HT-29 (cell line): Measurements from ENCODE around the gene LRRC47. TPM values are rescaled to one million over a fixed set of nuclear protein-coding genes. Genes with fewer than 3 reads are reported as not detected.
"Not testable (repeated sequence)": the region's sequence is repeated elsewhere in the genome, so short reads cannot be mapped to it uniquely, and the experiment has no call there.

Experiments
- DNase-seq: peaks from one replicate; pipeline ENCODE4 v3.0.0-alpha.2; 2015; ENCODE audit warnings: low spot score
- total RNA-seq: library from RNA; depleted of rRNA; stranded (reverse); fragments of >200 nt; shearing (Covaris generic); gene quantifications from 2 replicates; pipeline ENCODE4 v1.2.3, GENCODE V29; 2014

Gene LRRC47
- total RNA-seq, 1 experiment from 2014 or later: 41.1 TPM

DNA sequence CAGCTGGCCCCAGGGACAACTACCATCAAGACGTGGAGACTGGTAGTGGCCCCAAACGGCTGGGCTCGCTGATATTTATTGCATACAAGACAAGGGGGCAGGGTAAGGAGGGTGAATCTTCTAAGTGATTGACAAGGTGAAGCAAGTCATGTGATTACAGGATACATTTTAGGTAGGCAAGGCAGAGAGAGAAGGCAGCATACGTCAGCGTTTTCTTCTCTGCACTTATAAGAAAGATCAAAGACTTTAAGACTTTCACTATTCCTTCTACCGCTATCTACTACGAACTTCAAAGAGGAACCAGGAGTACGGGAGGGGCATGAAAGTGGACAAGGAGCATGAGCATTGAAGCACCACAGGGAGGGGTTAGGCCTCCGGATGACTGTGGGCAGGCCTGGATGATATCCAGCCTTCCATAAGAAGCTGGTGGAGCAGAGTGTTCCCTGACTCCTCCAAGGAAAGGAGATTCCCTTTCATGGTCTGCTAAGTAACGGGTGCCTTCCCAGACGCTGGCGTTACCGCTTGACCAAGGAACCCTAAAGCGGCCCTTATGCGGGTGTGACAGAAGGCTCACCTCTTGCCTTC is 47.9 kb downstream of the LRRC47 start:
- not testable (repeated sequence) for DNase-seq

DNA sequence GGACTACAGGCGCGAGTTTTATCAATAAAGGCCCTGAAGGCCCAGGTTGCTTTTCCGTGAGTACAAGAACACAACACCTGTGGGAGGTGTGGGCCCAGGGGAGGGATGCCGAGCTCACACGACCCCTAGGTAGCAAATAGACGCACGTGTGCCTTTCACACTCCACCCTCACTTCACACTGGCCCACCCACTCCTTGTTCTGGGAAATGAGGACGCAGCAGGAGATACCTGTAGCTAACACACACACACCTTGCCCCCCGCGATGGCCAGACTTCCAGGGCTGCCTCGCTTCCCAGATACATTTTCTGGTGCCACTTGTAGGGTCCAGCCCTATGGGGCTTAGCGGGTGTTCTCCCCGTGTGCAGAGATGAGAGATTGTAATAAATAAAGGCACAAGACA is 48.4 kb downstream of the LRRC47 start:
- no peak for DNase-seq

DNA sequence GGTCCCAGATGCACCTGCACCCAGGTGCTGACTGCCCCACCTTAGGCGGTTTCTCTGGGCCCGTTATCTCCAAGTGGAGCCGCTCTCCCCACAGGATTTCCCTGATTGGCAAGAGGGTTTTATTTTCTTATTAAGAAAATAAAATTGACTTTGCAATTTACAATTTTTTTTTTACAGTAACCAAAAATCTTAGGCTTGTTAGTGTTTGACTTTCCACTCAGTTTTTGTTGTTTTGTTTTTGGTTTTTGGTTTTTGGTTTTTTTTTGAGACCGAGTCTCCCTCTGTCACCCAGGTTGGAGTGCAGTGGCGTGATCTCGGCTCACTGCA is 48.8 kb downstream of the LRRC47 start:
- no peak for DNase-seq

- no peak for DNase-seq
Measured at GRCh38 chr1:3746830-3747521, 49.3 kb downstream of the LRRC47 start.

DNA sequence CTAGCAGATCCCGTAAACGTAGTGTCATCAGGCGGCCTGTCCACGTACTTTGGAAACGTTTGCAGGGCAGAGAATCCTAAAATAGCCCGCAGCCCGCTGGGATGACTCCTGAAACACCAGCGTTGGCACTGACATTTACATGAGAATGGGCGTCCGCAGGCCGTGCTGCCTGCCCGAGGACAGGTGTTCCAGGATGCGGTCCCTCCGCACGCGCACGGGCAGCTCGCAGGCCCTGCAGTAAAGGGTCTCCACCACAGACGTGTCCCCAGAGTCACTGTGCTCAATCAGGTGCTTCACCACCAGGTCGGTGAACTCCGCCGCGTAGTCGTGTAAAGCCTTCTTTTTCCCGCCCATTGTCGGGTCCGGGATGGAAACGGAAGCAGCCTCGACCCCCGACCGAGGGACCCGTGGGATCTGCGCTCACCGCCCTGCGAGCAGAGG is 49.9 kb downstream of the LRRC47 start:
- no peak for DNase-seq

- no peak for DNase-seq
Measured at GRCh38 chr1:3745590-3746381, 50.5 kb downstream of the LRRC47 start.

GRCh38 chr1:3745071-3745470 is 51.2 kb downstream of the LRRC47 start:
- no peak for DNase-seq

GRCh38 chr1:3744646-3745045 is 51.7 kb downstream of the LRRC47 start:
- no peak for DNase-seq

DNA sequence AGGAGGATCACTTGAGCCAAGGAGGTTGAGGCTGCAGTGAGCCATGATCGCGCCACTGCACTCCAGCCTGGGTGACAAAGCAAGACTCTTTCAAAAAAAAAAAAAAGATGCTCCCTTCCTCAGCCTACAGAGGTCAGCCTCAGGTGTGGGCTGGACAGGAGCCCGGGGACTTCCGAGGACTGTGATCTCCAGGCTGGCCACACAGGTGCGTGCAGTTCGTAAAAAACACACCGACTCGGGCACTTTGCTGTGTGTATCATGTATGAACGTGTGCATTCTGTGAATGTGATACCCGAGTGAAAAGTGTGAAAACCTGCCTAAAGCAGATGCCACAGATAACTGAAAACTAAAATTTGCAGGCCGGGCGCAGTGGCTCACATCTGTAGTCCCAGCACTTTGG is 52.5 kb downstream of the LRRC47 start:
- no peak for DNase-seq

DNA sequence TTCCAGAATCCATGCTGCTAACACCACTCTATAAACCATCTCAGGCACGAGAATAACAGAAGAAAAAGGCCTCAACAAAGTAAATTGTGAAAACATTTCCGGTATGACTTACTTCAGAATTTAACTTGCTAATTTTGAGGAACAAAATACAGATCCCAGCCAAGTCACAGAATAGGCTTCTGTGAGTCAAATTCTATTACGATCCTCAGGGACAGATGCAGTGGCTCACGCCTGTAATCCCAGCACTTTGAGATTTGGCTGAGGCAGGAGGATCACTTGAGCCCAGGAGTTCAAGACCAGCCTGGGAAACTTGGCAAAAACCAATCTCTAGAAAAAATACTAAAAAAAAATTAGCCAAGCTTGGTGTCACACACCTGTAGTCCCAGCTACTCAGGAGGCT is 52.9 kb downstream of the LRRC47 start:
- no peak for DNase-seq

- no peak for DNase-seq
Measured at GRCh38 chr1:3742439-3743298, 53.6 kb downstream of the LRRC47 start.

DNA sequence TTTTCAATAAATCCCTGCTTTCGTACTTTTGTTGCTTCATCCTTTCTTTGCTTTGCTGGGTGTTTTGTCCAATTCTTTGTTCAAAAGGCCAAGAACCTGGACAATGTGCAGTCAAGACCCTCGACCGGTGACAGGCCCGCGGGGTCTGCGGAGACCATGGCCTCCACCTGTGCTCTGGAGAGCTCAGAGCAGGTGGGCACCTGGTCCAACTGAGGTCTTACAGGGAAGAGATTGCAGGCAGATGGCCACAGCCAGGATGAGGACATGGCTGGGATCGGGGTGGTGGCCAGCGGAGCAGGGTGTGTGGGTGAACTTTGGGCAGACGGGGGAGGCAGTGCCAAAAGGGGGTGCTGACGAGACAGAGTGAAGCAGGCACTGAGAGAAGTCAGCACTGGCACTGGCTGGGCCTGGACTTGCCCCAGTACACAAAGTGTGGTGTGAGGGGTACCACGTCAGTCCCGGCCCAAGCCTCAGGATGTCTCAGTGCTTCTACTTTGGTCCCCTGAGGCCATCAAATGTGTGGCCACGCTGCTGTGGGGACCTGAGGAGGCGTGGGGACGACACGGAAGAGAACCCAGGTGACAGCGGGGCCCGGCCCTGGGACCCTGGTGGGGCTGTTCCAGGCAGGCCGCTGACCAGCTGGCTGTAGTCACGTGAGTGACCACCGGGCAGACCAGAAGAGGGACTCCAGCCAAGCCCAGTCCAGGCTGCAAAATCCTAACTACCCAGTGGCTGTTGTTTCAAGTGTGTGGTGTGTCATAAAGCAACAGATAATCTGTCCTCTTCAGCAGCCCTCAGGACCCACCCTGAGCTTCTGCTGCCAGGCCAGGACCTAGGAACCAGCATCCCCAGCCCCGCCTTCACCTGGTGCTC is 54.5 kb downstream of the LRRC47 start:
- DNase-seq: no peak

DNA sequence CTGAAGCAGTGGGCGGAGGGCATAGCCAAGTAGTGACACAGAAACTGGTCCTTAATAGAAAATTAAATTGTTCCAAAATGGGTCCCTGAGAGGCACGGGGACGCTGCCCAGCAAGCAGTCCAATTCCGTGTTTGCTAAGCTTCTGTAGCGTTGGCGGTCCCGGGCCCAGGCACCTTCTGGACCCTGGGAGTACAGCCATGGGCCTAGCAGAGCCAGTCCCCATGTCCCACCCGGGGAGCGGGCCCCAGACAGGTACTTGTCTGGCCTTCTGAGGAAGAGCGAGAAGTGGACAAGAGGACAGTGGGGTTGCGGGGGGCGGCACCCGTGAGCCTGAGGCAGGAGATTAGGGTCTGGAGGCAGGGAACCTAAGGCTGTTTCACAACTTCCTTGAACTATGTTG is 55.5 kb downstream of the LRRC47 start:
- DNase-seq: no peak

DNA sequence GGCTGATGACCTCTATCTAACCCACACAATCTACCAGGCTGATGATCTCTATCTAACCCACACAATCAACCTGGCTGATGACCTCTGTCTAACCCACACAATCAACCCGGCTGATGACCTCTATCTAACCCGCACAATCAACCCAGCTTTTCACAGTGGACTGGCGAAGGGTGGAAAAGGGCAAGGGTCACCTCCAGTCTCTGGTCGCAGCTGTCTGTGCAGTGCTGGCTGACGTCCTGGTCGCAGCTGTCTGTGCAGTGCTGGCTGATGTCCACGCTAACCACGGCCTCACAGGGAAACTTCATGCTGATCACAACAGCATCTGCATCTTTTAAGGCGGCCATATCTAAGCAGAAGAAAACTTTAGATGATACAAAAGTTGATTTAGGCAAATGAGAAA is 56.3 kb downstream of the LRRC47 start:
- DNase-seq: no peak

- DNase-seq: no peak
Measured at GRCh38 chr1:3738943-3739342, 57.4 kb downstream of the LRRC47 start.

GRCh38 chr1:3736708-3737107 is 59.6 kb downstream of the LRRC47 start:
- no peak for DNase-seq

GRCh38 chr1:3736131-3736561 is 60.2 kb downstream of the LRRC47 start:
- DNase-seq: no peak

GRCh38 chr1:3735688-3736087 is 60.6 kb downstream of the LRRC47 start:
- no peak for DNase-seq

DNA sequence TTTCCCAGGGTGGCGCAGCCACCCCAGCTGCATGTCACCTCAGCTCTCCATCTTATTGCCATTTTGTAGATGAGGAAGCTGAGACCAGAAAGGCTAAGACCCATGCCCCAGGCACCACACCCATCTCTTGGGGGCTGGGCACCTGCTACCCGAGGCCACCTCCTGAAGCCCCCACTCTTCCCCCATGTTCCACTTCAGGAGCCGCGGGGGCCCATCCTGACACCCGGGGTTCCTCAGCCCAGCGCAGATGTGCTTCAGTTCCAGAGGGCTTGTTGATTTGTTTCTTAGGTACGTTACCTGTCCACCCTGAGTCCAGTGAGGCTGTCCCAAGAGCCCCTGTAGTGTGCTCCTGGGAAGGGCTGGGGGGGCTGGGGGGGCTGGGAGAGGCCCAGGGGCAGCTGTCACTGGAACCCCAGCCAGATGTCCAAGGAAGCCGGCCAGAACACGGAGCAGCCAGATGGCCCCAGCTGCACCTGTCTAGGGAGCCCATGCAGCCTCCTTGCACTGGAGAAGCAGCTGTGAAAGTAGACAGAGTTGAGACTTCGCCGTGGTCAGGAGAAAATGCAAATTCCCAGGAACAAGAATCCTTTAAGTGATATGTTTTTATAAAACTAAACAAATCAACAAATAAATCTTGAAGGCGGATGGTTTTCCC is 61.1 kb downstream of the LRRC47 start:
- no peak for DNase-seq

- no peak for DNase-seq
Measured at GRCh38 chr1:3734602-3735001, 61.7 kb downstream of the LRRC47 start.
